Caki2 (cell line): ENCODE data around the gene SLC7A14. TPM values are rescaled to one million over a fixed set of nuclear protein-coding genes. Genes with fewer than 3 reads are reported as not detected.
A peak's percentile ranks its signal among the peaks of the same experiment; 100 is the strongest.

ENCODE experiments used
- DNase-seq: peaks from one replicate; pipeline ENCODE4 v3.0.0-alpha.2; 2015; ENCODE audit warnings: low read depth
- in situ Hi-C: cut with HindIII; loops from 2 replicates; pipeline ENCODE4 v1.10.0; 2016; ENCODE audit warnings: low sequenced_read_pairs, low pct_unique_long_range_greater_than_20kb, mixed read lengths
- total RNA-seq: library from RNA; depleted of rRNA; stranded (reverse); fragments of >200 nt; shearing (Covaris generic); gene quantifications from 2 replicates; pipeline ENCODE4 v1.2.3, GENCODE V29; 2014; ENCODE audit warnings: low replicate concordance

The SLC7A14 gene
- total RNA-seq, 1 experiment from 2014 or later, result not detected

DNA sequence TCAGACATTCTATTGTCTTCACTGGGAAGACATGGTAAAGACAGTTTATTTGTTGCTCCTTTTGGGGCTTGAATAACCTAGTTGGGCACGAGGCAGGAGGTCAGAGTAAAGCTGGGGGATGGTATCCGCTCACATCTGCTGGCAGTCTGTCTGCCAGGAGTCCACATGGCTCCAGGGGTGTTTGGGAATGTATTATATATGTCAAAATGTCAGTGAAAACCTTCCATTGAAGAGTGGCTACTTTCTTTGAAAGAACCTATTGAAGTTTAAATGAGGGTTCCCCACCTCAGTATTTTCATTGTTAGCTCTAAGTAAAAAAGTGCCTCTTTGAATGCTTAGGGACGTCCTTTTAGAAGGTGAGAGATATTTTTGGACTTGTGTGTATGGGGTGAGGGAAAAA, 98.8 kb downstream of the SLC7A14 start:
- in situ Hi-C loops, result no loop called here
- DNase-seq, result no peak

DNA sequence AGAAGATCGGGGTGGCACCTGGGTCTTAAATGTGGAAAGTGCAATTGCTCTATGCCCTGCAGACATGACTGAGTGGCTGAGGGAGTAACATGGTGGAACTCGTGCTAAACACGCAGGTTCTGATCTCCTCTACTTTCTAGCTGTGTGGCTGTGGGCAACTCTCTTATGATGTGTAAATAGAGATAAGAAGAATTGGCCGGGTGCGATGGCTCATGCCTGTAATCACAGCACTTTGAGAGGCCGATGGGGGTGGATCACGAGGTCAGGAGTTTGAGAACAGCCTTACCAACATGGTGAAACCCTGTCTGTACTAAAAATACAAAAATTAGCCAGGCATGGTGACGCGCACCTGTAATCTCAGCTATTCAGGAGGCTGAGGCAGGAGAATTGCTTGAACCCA, 99.5 kb downstream of the SLC7A14 start:
- no peak for DNase-seq
- in situ Hi-C loops, result no loop called here

DNA sequence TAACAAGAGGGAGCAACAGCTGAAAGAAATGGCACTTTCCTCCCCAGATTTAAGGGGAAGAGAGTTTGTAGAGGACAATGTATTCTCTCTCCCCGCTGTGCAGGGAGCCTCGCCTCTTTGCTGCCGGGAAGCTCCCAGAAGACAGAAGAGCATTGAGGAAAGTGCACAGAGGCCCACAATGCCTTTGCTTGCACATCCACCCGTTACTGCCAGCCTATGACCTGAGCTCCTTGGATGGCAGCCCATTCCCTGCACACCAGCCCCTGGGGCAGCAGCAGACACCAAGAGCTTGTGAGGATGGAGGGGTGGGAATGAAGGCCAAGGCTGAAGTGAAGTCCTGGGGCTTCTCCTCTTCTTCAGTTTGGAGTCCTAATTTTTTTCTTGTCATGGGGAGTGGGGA, 100.2 kb downstream of the SLC7A14 start:
- in situ Hi-C loops, result no loop called here
- DNase-seq, result no peak

DNA sequence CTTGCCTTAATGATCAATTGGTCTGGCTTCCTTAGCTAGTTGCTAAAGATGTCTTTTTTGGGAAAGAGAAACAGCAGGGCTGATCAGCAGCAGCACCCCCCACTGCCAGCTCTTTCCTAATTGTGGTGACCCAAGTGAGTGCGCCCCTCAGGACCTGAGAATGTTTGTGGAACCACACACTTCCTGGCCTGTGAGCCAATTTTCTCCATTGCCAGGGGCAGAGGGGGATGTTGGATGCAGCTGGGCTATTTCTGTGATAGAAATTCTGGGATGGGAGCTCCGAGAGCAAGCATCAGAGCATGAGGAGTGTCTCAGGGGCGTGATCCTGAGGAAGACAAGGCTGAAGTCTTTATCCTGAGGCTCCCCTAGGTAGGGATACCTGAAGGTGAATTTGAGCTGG, 100.6 kb downstream of the SLC7A14 start:
- no peak for DNase-seq
- in situ Hi-C loops, result no loop called here

DNA sequence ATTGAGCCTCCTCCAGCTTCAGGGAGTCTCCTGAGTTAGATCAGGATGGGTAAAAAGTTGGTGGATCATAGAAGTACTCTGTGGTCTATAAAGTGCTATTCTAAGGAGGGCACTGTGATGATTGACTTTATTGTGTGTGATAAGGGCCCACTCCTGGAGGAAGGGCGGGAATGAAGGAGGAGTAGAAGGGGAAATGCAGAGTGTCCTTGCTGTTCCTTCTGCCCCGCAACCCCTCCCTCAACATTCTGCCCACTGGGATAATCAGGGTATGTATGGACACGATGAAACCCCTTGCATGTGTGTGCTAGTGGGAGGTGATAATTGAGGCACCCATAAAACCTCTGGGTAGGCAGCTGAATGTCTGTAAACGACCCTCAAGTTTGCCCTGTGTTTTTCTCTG, 101.0 kb downstream of the SLC7A14 start:
- in situ Hi-C loops, result no loop called here
- no peak for DNase-seq

DNA sequence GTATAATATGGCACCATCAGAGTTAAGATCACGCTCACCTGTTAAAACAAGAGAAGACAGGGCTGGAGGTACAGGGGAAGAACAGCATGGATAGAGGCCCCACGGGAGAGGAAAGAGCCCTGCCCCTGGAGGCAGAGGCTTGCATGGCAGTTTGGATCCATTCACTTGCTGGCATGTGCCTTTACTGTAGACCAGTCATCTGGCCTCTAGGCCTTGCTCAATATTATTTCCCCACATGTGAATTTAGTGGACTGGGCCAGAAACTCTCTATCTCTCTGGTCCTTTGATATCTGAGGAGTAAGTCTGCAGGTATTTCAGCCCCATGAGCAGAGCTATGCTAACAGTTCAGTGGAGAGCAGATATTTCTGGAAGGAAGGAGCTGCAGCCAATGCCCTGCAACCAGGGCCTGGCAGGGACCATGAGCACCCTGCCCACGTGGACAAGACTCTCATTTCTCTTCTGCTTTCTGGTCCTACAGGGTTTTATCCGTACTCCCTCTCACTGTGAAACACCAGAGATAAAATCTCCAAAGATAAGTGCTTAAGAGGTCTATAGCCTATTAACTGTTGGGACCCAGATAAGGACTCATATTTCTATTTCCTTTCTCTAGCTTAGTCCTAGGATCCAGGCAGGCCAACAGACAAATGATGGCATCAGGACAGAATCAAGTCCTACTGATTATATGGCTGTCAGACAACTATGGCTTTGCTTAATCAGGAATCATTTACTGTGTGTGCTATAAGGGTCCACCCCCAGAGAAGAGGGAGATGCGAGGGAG, 102.2 kb downstream of the SLC7A14 start:
- no peak for DNase-seq
- in situ Hi-C loops, result no loop called here

DNA sequence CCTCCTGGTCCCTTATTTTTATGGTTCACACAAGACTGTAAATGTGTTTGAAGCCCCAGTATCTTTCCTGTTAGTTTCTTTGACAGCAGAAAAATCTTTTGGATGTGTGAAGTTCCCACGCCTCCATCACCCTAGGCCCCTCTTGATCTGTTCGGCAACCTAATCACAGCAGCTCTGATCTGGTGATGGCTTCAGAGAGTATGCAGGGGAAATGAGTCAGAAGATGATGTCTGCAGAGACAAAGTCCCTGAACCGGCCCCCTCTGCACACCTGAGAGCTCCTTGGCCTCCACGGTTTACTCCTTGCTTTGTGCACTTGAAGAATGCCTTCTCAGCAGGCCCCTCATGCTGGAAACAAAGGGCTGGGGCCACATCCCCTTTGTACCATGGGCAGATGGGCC, 103.7 kb downstream of the SLC7A14 start:
- no peak for DNase-seq
- in situ Hi-C loops, result no loop called here

DNA sequence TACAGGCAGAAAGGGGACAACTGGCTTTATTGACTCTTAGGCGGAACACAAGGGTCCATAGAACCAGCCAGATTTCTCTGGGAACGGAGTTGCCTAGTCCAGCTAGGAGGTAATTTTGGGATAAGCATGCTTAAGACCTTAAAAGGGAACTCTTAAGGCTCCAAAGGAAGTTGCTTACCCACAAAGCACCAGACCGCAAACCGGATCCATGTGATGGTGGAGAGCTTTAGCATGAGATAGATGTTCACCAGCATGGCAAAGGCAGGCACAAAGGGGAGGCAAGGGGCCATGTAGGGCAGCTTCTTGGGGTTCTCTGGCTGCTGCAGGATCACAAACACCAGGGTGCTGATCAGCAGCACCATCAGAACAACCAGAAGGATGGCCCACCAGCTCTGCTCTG, 105.8 kb downstream of the SLC7A14 start:
- in situ Hi-C loops, result no loop called here
- no peak for DNase-seq

DNA sequence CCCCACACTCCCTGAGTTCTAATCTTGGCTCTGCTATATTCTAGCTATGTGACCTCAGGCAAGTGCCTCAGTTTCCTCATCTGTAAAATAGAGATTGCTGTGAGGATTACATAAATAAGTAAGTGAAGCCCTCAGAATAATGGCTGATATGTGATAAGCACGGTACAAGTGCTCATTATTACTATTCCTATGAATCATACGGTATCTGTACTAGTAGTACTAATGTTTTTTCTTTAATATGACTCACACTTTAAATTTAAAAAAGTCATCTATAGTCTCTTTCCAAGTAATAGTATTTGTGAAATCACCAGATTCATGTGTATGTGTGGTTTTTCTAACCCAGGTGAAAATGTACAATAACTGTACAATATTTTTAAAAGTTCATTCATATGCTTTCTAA, 108.5 kb downstream of the SLC7A14 start:
- no peak for DNase-seq
- in situ Hi-C loops, result no loop called here

DNA sequence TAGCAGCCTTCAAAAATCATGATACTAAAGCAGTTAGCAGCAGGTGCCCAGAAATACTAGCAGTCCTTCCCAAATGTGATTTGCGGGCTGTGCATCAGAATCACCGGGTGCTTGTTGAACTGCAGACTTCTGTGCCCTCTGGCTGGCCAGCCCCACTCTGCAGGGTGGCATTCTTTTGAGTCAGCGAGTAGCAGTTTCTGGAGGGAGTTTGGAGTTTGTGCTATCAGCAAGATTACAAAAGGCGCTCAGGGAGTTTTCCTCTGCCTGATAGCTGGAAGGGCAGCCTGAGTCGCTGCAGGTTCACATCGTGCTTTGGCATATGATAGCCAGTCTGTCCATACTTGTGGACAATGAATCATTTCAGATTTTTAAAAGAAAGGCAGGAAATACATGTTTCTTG, 109.6 kb downstream of the SLC7A14 start:
- in situ Hi-C loops, result no loop called here
- no peak for DNase-seq

DNA sequence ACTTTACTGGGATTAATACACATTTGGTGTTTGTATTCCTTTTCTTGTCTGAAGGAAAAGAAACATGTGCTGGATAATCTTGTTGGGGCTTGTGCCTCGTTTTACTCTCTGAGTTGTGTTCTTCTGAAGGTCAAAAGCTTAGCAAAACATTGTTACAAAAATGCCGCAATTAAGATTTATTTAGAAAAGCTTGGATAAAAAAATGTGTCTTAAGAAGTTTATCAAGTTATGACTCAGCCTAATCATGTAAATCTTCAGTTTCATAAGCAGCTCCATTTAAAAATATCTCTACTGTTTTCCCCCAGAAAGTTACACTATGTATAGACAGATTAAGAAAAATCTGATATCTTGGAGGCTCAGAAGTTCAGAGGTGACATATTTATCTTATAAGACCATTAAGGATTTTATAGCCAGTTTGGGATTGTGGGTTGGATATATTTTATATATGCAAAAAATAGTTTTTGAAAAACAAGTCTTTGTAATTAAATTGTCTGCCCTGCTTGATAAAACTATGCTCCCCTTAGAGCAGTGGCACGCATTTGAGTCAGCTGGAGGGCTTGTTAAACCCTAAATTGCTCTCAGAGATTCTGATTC, 110.7 kb downstream of the SLC7A14 start:
- in situ Hi-C loops, result no loop called here
- DNase-seq, result no peak

DNA sequence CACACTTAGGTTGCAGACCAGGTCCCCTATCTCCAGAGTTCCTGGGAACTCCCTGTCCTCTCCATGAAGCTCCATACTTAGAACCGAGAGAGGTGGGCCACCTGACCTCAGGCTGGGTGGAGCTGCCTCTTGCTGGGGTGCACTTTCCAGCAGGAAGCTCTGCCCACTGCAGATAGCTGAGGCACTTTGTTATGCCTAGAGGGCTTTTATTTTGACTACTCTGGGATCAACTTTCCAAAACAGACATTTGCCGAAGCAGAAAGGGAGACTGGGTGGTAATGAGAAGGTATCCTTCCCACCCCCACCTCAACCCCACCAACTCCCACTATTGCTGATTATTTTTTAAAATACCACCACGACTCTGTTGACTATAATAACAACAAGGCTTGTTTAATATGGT, 112.5 kb downstream of the SLC7A14 start:
- DNase-seq, result no peak
- in situ Hi-C loops, result no loop called here

DNA sequence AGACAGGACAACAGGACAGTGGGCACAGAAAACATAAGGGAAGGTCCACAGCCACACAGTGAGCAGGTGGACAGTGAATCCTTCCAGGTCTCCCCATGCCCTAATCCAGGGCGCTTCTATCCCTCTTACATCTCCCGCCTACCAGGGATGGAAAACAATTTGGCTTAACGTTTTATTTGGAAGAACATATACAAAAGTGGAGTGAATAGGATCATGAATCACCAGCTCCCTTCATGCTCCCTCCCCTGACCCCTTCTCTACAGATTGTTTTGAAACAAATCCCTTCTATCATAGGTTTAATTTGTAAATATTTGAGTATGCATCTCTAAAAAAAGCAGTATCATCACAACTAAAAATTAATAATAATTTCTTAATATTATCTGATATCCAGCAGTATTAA, 114.7 kb downstream of the SLC7A14 start:
- in situ Hi-C loops, result no loop called here
- no peak for DNase-seq

DNA sequence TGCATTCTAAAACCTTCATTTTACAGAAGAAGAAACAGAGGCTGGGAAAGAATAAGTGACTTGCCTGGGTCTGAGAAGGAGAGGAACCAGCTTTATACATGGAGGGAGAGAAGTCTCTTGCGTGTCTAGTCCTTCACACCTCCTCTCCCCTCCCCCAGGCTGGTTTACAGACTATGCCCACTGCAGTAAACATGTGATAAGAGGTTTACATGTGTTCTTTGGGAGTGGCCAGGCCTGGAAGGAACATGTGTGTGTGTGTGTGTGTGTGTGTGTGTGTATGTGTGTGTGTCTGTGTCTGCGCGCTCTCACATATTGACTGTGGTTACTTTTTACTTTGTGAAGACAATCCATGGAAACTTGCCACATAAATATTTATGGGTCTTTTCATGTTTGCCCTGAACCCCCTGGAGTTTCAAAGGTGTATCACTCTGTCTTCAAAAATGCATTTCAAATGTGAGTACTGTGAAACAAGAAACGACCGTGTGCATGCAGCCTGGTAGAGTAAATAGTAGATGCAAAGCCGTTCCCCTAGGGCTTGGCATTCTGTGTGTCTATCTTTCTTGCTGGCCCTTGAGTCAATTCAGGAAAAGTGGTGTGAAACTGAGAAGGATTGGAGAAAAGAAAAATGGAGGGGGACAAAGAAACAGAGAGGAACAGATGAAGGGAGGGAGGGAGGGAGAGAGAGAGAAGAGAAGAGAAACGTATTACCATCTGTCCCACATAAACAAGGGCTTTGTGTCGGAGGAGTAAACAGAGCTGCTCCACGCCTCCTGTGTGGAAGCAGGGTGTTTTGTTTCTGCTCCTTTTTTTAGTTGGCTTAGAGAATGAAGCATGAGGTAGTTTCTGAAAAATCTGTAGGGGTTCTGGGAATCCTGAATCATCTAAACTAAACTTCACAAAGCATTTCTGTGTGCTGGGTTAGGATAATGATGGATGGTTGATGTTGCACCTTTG, 115.5 kb downstream of the SLC7A14 start:
- in situ Hi-C loops, result no loop called here
- DNase-seq, result peak; percentile 24

DNA sequence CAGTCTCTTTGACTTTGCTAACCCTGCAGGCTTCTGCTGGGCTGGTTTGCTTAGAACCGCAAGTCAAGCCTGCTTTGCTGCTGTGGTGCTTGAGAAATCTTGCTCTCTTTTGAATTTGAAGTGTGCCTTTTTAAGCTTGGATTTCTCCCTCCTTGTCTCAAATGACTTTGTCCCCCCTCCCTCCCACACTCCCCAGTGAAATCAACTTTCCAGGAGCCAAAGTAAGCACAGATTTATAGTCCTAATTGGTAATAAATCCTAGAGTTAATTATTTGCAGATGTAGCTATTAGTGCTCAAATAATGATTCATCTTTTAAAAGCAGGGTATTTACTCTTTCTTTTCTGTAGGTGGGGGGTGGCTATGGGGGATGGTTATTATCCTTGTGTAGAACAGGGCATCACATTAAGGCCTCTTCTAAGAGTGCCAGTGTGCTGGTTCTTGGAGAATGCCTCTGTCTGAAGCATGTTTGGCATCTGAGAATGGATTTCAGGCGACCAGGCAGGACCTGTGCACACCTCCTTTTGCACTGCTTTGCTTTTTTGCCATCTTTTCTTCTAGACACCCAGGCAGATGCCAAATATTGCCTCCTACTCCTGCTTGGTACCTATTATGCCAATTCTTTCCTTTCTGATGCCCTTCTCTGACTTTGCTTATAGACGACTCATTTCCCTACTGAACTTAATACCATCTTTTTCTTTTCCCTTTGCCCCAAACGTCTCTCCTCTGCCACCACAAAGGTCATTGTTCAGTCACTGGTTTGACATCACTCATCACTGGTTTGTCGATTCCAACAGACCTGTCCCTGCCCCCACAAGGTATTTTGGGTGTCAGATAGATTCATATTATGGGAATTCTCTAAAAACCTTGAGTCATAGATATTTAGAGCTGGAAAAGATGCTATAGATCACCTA, 116.5 kb downstream of the SLC7A14 start:
- peak; percentile 89 for DNase-seq
- in situ Hi-C loops, result no loop called here

DNA sequence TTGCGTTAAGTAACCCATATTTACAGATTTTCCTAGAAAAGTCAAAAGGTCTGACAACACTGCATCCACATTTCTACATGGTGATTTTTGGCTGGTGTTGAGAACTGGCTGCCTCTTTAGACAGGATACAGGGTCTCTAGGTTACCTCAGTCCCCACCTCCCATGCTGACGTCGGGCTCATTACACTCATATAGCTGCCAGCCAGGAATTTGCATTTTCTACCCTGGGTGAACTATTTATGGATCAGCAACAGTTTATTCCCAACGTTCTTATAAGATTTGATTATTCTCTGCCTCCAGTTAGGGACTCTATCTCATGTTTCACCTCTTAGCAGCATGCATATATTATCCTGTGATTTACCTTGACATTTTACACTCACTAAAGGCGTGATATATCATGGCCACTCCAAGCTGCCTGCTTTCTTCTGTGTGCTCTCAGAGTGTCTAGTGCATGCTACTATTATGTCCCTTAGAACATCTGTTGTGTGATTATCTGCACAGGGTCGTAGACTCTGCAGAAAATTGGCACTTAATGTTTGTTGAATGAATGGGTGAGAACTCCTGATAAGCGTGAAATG, 118.2 kb downstream of the SLC7A14 start:
- in situ Hi-C loops, result no loop called here
- no peak for DNase-seq

DNA sequence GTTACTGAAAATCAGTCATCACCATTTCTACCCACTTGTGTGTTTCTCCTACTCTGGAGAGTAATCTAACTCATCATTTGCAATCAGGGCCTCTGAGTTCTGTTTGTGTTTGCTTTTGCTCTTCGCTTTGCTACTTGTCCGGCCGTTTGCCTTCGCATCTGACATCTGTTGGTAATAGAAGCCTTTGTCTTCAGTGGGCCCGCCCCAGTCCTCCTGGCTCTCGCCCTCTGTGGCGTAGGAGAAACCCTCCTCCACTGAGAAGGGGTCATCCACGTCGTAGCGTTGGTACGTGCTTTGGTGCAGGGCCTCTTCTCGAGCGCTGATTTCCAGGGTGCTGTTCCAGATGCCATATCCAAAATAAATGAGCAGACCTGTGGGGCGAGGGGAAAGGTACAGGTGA, 118.9 kb downstream of the SLC7A14 start:
- in situ Hi-C loops, result no loop called here
- no peak for DNase-seq

DNA sequence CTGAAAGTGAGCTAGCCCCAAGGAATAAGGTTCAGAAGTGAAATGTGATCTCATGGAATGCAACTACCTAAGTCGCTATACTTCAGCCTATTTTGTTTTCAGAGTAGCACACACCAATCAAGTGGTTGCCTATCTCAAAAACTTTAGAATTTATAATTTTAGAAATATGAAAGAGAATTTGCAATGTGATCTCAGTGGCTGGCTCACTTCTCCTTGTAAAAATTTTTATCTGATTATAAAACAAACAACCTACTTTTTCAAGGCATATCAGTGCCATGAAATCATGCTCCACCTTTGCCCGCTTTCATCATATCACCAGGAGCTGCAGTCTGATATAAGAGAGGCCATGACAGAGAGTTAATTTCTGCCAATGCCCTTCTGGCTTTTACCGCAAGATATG, 119.9 kb downstream of the SLC7A14 start:
- no peak for DNase-seq
- in situ Hi-C loops, result no loop called here
